ENCODE data around the gene CDK19.

CDK19 gene

DNA sequence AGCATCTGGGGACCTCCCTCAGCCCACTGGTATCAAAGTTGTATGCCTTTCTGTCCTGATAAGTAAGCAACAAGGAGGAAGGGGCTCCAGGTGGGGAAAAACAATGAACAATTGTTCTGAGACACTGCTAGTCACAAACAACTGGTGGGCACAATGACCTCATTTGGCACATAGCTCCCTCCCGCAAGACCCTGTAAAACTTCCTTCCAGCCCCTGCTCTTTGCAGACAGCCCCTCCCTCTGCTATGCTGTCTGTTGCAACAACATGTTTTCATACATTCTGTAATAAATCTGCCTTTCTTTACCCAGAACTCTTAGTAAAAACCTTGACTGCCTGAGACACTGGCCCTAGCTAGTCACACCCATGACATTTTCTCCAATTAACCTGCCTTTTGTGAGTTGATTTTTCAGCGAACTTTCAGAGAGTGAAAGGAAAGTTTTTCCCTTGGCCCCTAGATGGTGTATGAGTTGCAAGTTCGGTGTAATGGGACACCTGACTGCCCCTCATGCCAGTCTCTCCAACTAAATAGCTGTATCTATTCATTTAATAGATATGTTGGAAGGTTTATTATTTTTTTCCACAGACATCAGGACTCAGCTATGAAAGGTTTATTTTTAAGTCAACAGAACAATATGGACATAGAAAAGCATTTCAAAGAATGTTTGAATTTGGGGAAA, 196.5 kb downstream of the CDK19 start:
- H3K27me3 ChIP-seq (ENCODE audit: insufficient read depth, poor library complexity, severe bottlenecking) = no peaks in the 10 kb centered on the region
- H3K36me3 ChIP-seq (ENCODE audit: low read depth) = no peaks in the 10 kb centered on the region; the same call in 1 of the 2 replicates
- TF ChIP-seq, protein P1, sequence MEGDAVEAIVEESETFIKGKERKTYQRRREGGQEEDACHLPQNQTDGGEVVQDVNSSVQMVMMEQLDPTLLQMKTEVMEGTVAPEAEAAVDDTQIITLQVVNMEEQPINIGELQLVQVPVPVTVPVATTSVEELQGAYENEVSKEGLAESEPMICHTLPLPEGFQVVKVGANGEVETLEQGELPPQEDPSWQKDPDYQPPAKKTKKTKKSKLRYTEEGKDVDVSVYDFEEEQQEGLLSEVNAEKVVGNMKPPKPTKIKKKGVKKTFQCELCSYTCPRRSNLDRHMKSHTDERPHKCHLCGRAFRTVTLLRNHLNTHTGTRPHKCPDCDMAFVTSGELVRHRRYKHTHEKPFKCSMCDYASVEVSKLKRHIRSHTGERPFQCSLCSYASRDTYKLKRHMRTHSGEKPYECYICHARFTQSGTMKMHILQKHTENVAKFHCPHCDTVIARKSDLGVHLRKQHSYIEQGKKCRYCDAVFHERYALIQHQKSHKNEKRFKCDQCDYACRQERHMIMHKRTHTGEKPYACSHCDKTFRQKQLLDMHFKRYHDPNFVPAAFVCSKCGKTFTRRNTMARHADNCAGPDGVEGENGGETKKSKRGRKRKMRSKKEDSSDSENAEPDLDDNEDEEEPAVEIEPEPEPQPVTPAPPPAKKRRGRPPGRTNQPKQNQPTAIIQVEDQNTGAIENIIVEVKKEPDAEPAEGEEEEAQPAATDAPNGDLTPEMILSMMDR (IDR thresholded peaks at IDR 0.05; ENCODE audit: poor library complexity, severe bottlenecking) = peak; percentile 60
- ATAC-seq (ENCODE audit: low read depth) = peak; percentile 69
- DNase-seq (ENCODE audit: low spot score) = no peak
- H3K27ac ChIP-seq (ENCODE audit: poor library complexity, severe bottlenecking) = no peak overlapping the region
- peaks cover 9% of the 10 kb centered on the region for H3K4me1 ChIP-seq (ENCODE audit: insufficient read depth, poor library complexity, severe bottlenecking)
- H3K9me3 ChIP-seq (ENCODE audit: severe bottlenecking) = no peaks in the 10 kb centered on the region
- no peak overlapping the region for H3K4me3 ChIP-seq (ENCODE audit: severe bottlenecking)

DNA sequence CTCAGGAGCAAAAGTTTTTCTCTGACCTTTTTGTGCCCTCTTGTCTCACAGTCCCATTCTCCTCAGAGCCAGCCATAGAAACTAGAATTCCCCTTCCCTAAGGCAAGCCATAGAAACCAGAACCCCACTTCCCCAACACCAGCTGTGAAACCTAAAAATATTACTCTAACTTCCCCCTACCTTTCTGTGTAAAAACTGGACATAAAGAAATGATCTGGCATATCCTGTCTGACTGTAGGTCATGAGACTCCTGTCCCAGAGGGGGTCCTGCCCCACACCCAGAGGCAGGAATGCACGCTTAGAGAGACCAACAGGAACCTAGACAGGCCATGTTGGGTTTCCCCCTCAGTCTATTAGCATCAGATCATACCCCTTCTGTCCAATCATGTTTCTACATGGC, 198.2 kb downstream of the CDK19 start:
- no peak for DNase-seq (ENCODE audit: low spot score)
- H3K27ac ChIP-seq (ENCODE audit: poor library complexity, severe bottlenecking) = no peak overlapping the region
- H3K9me3 ChIP-seq (ENCODE audit: severe bottlenecking) = no peaks in the 10 kb centered on the region
- H3K4me1 ChIP-seq (ENCODE audit: insufficient read depth, poor library complexity, severe bottlenecking) = no peaks in the 10 kb centered on the region
- no peak for ATAC-seq (ENCODE audit: low read depth)
- H3K27me3 ChIP-seq (ENCODE audit: insufficient read depth, poor library complexity, severe bottlenecking) = no peaks in the 10 kb centered on the region
- no peaks in the 10 kb centered on the region for H3K36me3 ChIP-seq (ENCODE audit: low read depth)
- H3K4me3 ChIP-seq (ENCODE audit: severe bottlenecking) = no peak overlapping the region
- TF ChIP-seq, protein P1 (IDR thresholded peaks at IDR 0.05; ENCODE audit: poor library complexity, severe bottlenecking) = no peak

DNA sequence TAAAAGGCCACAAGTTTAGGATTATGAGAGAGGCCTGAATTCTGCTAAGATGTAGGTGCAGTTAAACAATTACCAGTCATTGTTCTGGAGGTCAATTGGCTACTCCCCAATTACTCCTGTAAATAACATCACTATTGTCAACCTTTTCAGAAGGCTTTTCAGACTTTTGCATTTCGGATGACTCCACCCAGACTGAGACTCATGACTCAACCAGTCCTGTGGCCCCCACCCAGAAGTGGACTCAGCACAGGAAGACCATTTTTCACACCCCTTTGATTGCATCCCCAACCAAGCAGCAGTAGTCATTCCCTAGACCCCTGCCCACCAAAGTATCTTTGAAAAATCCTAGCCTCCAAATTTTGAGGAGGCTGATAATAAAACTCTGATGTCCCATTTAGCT, 199.5 kb downstream of the CDK19 start:
- no peak overlapping the region for H3K27ac ChIP-seq (ENCODE audit: poor library complexity, severe bottlenecking)
- H3K4me1 ChIP-seq (ENCODE audit: insufficient read depth, poor library complexity, severe bottlenecking) = no peaks in the 10 kb centered on the region
- TF ChIP-seq, protein P1 (IDR thresholded peaks at IDR 0.05; ENCODE audit: poor library complexity, severe bottlenecking) = no peak
- DNase-seq (ENCODE audit: low spot score) = no peak
- H3K27me3 ChIP-seq (ENCODE audit: insufficient read depth, poor library complexity, severe bottlenecking) = no peaks in the 10 kb centered on the region
- ATAC-seq (ENCODE audit: low read depth) = no peak
- no peak overlapping the region for H3K4me3 ChIP-seq (ENCODE audit: severe bottlenecking)
- H3K36me3 ChIP-seq (ENCODE audit: low read depth) = no peaks in the 10 kb centered on the region
- H3K9me3 ChIP-seq (ENCODE audit: severe bottlenecking) = no peaks in the 10 kb centered on the region

DNA sequence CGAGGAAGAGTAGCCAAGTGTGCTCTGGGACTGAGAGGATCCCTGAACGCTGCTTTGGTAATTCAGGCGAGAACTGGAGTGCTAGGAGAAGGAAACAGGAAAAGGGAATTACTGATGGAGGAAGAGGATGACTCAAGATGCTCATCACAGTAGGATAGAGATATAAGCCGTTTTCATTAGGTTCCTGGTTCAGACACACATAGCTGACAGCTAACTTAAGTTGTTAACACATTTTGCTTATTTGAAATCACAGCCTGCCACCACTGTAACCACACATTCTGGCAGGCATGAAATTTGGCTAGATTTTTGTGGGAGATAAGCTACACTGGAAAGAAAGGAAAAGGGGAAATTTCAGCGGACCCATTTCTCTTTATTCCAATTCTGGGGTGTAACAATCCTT, 200.7 kb downstream of the CDK19 start:
- TF ChIP-seq, protein P1 (IDR thresholded peaks at IDR 0.05; ENCODE audit: poor library complexity, severe bottlenecking) = no peak
- H3K27ac ChIP-seq (ENCODE audit: poor library complexity, severe bottlenecking) = no peak overlapping the region
- H3K9me3 ChIP-seq (ENCODE audit: severe bottlenecking) = no peaks in the 10 kb centered on the region
- no peaks in the 10 kb centered on the region for H3K27me3 ChIP-seq (ENCODE audit: insufficient read depth, poor library complexity, severe bottlenecking)
- ATAC-seq (ENCODE audit: low read depth) (no peak), DNase-seq (ENCODE audit: low spot score) (no peak)
- no peak overlapping the region for H3K4me3 ChIP-seq (ENCODE audit: severe bottlenecking)
- H3K36me3 ChIP-seq (ENCODE audit: low read depth) = no peaks in the 10 kb centered on the region
- H3K4me1 ChIP-seq (ENCODE audit: insufficient read depth, poor library complexity, severe bottlenecking) = no peaks in the 10 kb centered on the region

DNA sequence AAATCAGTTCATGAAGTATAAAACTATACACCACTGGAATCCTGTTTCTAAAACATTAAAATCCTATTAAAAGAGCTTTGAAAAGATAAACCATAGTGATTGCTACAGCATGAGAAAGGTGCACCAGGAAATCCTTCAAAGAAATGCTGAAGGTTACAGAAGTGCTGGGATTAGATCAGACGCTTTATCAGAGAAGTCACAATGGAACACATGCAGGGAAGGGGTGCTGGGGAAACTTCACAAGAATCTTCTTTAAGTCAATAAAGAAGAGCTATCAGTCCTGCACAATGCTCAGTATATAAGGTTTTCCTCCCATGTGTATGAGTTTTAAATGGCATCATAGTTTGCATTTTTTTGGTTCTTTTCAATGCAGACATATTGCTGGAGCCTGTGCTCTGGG, 201.2 kb downstream of the CDK19 start:
- H3K27ac ChIP-seq (ENCODE audit: poor library complexity, severe bottlenecking) = no peak overlapping the region

More for the DNA sequence above, 201.2 kb downstream of the CDK19 start:
- no peak overlapping the region for H3K4me3 ChIP-seq (ENCODE audit: severe bottlenecking)
- no peaks in the 10 kb centered on the region for H3K36me3 ChIP-seq (ENCODE audit: low read depth)
- H3K4me1 ChIP-seq (ENCODE audit: insufficient read depth, poor library complexity, severe bottlenecking) = no peaks in the 10 kb centered on the region
- H3K27me3 ChIP-seq (ENCODE audit: insufficient read depth, poor library complexity, severe bottlenecking) = no peaks in the 10 kb centered on the region
- no peak for DNase-seq (ENCODE audit: low spot score)
- H3K9me3 ChIP-seq (ENCODE audit: severe bottlenecking) = no peaks in the 10 kb centered on the region
- TF ChIP-seq, protein P1 (IDR thresholded peaks at IDR 0.05; ENCODE audit: poor library complexity, severe bottlenecking) = no peak
- ATAC-seq (ENCODE audit: low read depth) = no peak
